ENCODE measurements around the gene PHTF2.
"Not testable (repeated sequence)": the region's sequence is repeated elsewhere in the genome, so short reads cannot be mapped to it uniquely, and the experiment has no call there.

DNA sequence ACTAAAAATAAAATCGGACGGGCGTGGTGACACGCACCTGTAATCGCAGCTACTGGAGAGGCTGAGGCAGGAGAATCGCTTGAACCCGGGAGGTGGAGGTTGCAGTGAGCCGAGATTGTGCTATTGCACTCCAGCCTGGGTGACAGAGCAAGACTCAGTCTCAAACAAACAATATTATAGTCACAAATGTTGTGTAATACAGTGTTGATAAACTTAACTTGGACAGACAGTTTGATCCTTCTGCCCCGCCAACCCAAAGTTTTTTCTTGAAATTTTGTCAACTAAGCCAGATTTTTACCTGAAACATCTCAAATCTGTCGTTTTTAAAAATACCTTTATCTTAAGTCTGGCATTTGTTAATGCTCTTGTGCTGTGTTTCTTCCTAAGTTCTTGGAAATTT is 14.1 kb upstream of the PHTF2 start:
- TF ChIP-seq, protein P1, sequence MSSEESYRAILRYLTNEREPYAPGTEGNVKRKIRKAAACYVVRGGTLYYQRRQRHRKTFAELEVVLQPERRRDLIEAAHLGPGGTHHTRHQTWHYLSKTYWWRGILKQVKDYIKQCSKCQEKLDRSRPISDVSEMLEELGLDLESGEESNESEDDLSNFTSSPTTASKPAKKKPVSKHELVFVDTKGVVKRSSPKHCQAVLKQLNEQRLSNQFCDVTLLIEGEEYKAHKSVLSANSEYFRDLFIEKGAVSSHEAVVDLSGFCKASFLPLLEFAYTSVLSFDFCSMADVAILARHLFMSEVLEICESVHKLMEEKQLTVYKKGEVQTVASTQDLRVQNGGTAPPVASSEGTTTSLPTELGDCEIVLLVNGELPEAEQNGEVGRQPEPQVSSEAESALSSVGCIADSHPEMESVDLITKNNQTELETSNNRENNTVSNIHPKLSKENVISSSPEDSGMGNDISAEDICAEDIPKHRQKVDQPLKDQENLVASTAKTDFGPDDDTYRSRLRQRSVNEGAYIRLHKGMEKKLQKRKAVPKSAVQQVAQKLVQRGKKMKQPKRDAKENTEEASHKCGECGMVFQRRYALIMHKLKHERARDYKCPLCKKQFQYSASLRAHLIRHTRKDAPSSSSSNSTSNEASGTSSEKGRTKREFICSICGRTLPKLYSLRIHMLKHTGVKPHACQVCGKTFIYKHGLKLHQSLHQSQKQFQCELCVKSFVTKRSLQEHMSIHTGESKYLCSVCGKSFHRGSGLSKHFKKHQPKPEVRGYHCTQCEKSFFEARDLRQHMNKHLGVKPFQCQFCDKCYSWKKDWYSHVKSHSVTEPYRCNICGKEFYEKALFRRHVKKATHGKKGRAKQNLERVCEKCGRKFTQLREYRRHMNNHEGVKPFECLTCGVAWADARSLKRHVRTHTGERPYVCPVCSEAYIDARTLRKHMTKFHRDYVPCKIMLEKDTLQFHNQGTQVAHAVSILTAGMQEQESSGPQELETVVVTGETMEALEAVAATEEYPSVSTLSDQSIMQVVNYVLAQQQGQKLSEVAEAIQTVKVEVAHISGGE (tag by site-specific recombination; conservative IDR thresholded peaks at IDR 0.05; ENCODE audit: low read depth), result not testable (repeated sequence)
- TF ChIP-seq, protein P2, sequence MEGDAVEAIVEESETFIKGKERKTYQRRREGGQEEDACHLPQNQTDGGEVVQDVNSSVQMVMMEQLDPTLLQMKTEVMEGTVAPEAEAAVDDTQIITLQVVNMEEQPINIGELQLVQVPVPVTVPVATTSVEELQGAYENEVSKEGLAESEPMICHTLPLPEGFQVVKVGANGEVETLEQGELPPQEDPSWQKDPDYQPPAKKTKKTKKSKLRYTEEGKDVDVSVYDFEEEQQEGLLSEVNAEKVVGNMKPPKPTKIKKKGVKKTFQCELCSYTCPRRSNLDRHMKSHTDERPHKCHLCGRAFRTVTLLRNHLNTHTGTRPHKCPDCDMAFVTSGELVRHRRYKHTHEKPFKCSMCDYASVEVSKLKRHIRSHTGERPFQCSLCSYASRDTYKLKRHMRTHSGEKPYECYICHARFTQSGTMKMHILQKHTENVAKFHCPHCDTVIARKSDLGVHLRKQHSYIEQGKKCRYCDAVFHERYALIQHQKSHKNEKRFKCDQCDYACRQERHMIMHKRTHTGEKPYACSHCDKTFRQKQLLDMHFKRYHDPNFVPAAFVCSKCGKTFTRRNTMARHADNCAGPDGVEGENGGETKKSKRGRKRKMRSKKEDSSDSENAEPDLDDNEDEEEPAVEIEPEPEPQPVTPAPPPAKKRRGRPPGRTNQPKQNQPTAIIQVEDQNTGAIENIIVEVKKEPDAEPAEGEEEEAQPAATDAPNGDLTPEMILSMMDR (tag by site-specific recombination; IDR thresholded peaks at IDR 0.05), result not testable (repeated sequence)
- TF ChIP-seq TRIM28 (IDR thresholded peaks at IDR 0.05; ENCODE audit: borderline replicate concordance, low read length); ZNF274 (IDR thresholded peaks at IDR 0.05; ENCODE audit: low read length); ZNF274 (tag by site-specific recombination; IDR thresholded peaks at IDR 0.05; ENCODE audit: borderline replicate concordance); ZNF768 (tag by site-specific recombination; IDR thresholded peaks at IDR 0.05); ZNF10 (tag by site-specific recombination; IDR thresholded peaks at IDR 0.05); ZNF138 (tag by site-specific recombination; IDR thresholded peaks at IDR 0.05; ENCODE audit: borderline replicate concordance); SALL2 (tag by site-specific recombination; IDR thresholded peaks at IDR 0.05; ENCODE audit: borderline replicate concordance); ZFP41 (tag by site-specific recombination; IDR thresholded peaks at IDR 0.05; ENCODE audit: borderline replicate concordance); KLF1 (tag by site-specific recombination; IDR thresholded peaks at IDR 0.05); GLIS1 (tag by site-specific recombination; IDR thresholded peaks at IDR 0.05): not testable (repeated sequence)
- TF ChIP-seq, protein P3, sequence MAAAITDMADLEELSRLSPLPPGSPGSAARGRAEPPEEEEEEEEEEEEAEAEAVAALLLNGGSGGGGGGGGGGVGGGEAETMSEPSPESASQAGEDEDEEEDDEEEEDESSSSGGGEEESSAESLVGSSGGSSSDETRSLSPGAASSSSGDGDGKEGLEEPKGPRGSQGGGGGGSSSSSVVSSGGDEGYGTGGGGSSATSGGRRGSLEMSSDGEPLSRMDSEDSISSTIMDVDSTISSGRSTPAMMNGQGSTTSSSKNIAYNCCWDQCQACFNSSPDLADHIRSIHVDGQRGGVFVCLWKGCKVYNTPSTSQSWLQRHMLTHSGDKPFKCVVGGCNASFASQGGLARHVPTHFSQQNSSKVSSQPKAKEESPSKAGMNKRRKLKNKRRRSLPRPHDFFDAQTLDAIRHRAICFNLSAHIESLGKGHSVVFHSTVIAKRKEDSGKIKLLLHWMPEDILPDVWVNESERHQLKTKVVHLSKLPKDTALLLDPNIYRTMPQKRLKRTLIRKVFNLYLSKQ (tag by site-specific recombination; IDR thresholded peaks at IDR 0.05; ENCODE audit: borderline replicate concordance), result not testable (repeated sequence)
- TF ChIP-seq, protein P4, sequence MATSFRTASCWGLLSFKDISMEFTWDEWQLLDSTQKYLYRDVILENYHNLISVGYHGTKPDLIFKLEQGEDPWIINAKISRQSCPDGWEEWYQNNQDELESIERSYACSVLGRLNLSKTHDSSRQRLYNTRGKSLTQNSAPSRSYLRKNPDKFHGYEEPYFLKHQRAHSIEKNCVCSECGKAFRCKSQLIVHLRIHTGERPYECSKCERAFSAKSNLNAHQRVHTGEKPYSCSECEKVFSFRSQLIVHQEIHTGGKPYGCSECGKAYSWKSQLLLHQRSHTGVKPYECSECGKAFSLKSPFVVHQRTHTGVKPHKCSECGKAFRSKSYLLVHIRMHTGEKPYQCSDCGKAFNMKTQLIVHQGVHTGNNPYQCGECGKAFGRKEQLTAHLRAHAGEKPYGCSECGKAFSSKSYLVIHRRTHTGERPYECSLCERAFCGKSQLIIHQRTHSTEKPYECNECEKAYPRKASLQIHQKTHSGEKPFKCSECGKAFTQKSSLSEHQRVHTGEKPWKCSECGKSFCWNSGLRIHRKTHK (tag by site-specific recombination; IDR thresholded peaks at IDR 0.05), result not testable (repeated sequence)
- TF ChIP-seq, protein P5, sequence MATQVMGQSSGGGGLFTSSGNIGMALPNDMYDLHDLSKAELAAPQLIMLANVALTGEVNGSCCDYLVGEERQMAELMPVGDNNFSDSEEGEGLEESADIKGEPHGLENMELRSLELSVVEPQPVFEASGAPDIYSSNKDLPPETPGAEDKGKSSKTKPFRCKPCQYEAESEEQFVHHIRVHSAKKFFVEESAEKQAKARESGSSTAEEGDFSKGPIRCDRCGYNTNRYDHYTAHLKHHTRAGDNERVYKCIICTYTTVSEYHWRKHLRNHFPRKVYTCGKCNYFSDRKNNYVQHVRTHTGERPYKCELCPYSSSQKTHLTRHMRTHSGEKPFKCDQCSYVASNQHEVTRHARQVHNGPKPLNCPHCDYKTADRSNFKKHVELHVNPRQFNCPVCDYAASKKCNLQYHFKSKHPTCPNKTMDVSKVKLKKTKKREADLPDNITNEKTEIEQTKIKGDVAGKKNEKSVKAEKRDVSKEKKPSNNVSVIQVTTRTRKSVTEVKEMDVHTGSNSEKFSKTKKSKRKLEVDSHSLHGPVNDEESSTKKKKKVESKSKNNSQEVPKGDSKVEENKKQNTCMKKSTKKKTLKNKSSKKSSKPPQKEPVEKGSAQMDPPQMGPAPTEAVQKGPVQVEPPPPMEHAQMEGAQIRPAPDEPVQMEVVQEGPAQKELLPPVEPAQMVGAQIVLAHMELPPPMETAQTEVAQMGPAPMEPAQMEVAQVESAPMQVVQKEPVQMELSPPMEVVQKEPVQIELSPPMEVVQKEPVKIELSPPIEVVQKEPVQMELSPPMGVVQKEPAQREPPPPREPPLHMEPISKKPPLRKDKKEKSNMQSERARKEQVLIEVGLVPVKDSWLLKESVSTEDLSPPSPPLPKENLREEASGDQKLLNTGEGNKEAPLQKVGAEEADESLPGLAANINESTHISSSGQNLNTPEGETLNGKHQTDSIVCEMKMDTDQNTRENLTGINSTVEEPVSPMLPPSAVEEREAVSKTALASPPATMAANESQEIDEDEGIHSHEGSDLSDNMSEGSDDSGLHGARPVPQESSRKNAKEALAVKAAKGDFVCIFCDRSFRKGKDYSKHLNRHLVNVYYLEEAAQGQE (tag by site-specific recombination; IDR thresholded peaks at IDR 0.05), result not testable (repeated sequence)
